RKO (cell line): Measurements from ENCODE around the gene SPOCK1.
"Not testable (repeated sequence)": the region's sequence is repeated elsewhere in the genome, so short reads cannot be mapped to it uniquely, and the experiment has no call there.

Experiments used
- DNase-seq: peaks from one replicate; pipeline ENCODE4 v3.0.0-alpha.2; 2016; ENCODE audit warnings: low spot score

The SPOCK1 gene

GRCh38 chr5:137394380-137394779 is 104.7 kb downstream of the SPOCK1 start:
- no peak for DNase-seq

- DNase-seq = no peak
These were observed 105.7 kb downstream of the SPOCK1 start for GRCh38 chr5:137393196-137393993.

- DNase-seq = no peak
These were observed 106.9 kb downstream of the SPOCK1 start for GRCh38 chr5:137392261-137392660.

GRCh38 chr5:137391044-137391443 is 108.1 kb downstream of the SPOCK1 start:
- DNase-seq = not testable (repeated sequence)

- DNase-seq = no peak
These were observed 110.1 kb downstream of the SPOCK1 start for GRCh38 chr5:137389042-137389441.

- DNase-seq = no peak
These were observed 114.1 kb downstream of the SPOCK1 start for GRCh38 chr5:137385064-137385463.

- DNase-seq = no peak
These were observed 115.2 kb downstream of the SPOCK1 start for GRCh38 chr5:137383909-137384308.

GRCh38 chr5:137381555-137381954 is 117.6 kb downstream of the SPOCK1 start:
- DNase-seq = no peak

- DNase-seq = no peak
These were observed 119.4 kb downstream of the SPOCK1 start for GRCh38 chr5:137379555-137380286.

- DNase-seq = no peak
These were observed 123.2 kb downstream of the SPOCK1 start for GRCh38 chr5:137375741-137376526.

- no peak for DNase-seq
These were observed 124.9 kb downstream of the SPOCK1 start for GRCh38 chr5:137374110-137374714.

- DNase-seq = no peak
These were observed 126.4 kb downstream of the SPOCK1 start for GRCh38 chr5:137372773-137373160.

GRCh38 chr5:137372016-137372772 is 126.9 kb downstream of the SPOCK1 start:
- no peak for DNase-seq

GRCh38 chr5:137370096-137371071 is 128.7 kb downstream of the SPOCK1 start:
- no peak for DNase-seq

- DNase-seq = no peak
These were observed 130.5 kb downstream of the SPOCK1 start for GRCh38 chr5:137368651-137369050.

- no peak for DNase-seq
These were observed 131.2 kb downstream of the SPOCK1 start for GRCh38 chr5:137367951-137368350.

- DNase-seq = no peak
These were observed 132.6 kb downstream of the SPOCK1 start for GRCh38 chr5:137366526-137366925.

GRCh38 chr5:137365126-137365865 is 133.8 kb downstream of the SPOCK1 start:
- no peak for DNase-seq

GRCh38 chr5:137361280-137361679 is 137.8 kb downstream of the SPOCK1 start:
- DNase-seq = no peak

- DNase-seq = no peak
These were observed 138.5 kb downstream of the SPOCK1 start for GRCh38 chr5:137360607-137361006.
